Transverse colon (tissue), 1 donor: ENCODE results near the gene HDHD3.

ENCODE experiments used
- EP300 ChIP-seq: sonication (generic); formaldehyde crosslinking; IDR thresholded peaks from one replicate; pipeline ENCODE4 v1.6.1; 2017; ENCODE audit warnings: antibody characterized with exemption, low read depth
- POLR2A ChIP-seq: fragments of 450-650 bp; IDR thresholded peaks from one replicate; pipeline ENCODE4 v1.6.1; 2016; ENCODE audit warnings: antibody characterized with exemption, mild to moderate bottlenecking, moderate library complexity

GRCh38 chr9:113409481-113409880 is 32.7 kb upstream of the HDHD3 start:
- TF ChIP-seq POLR2A (no peak), EP300 (no peak)
